ENCODE measurements around the gene AMPD1.
A peak's percentile ranks its signal among the peaks of the same experiment; 100 is the strongest.

The AMPD1 gene

DNA sequence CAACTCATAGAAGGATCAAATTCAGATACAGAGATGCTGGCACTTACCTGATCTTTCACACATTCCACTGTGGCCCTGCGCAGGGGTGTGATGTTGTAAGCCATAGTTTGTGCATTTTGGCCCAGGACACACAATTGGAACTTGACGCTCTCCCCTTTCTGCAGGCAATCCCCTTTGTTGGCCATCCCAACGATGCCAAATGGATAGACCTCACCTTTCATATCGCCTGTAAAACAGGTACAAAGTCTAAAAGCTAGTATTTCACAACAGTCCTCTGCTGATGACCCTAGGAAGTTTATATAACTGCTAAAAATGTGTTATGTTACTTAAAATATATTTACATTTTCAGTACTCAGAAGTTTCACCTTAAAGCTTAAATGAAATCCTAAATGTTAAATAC is 25.1 kb upstream of the AMPD1 start:
- FAIRE-seq (no peak), DNase-seq (ENCODE audit: insufficient read length, low spot score) (no peak)
- TF ChIP-seq POU2F2 (IDR thresholded peaks at IDR 0.05; ENCODE audit: low read depth, low read length) = no peak
- no peak for TF ChIP-seq POLR2AphosphoS5 (IDR thresholded peaks at IDR 0.05; ENCODE audit: low read depth, low read length)
- TF ChIP-seq SPI1 (IDR thresholded peaks at IDR 0.05; ENCODE audit: low read depth, low read length) = no peak
- TF ChIP-seq POLR2A (IDR thresholded peaks at IDR 0.05; ENCODE audit: low read depth, low read length) = no peak
- TF ChIP-seq TAF1 (IDR thresholded peaks at IDR 0.05; ENCODE audit: low read depth, low read length) = no peak
- TF ChIP-seq PAX5 (IDR thresholded peaks at IDR 0.05; ENCODE audit: insufficient read depth, low read length, severe bottlenecking) = no peak

GRCh38 chr1:114719424-114719787 is 24.1 kb upstream of the AMPD1 start:
- no peak for TF ChIP-seq PAX5 (IDR thresholded peaks at IDR 0.05; ENCODE audit: insufficient read depth, low read length, severe bottlenecking)
- TF ChIP-seq SPI1 (IDR thresholded peaks at IDR 0.05; ENCODE audit: low read depth, low read length) = no peak
- TF ChIP-seq POLR2A (IDR thresholded peaks at IDR 0.05; ENCODE audit: low read depth, low read length) = no peak
- no peak for TF ChIP-seq TAF1 (IDR thresholded peaks at IDR 0.05; ENCODE audit: low read depth, low read length)
- TF ChIP-seq POU2F2 (IDR thresholded peaks at IDR 0.05; ENCODE audit: low read depth, low read length) = no peak
- TF ChIP-seq POLR2AphosphoS5 (IDR thresholded peaks at IDR 0.05; ENCODE audit: low read depth, low read length) = no peak
- no peak for DNase-seq (ENCODE audit: insufficient read length, low spot score)
- FAIRE-seq = no peak

DNA sequence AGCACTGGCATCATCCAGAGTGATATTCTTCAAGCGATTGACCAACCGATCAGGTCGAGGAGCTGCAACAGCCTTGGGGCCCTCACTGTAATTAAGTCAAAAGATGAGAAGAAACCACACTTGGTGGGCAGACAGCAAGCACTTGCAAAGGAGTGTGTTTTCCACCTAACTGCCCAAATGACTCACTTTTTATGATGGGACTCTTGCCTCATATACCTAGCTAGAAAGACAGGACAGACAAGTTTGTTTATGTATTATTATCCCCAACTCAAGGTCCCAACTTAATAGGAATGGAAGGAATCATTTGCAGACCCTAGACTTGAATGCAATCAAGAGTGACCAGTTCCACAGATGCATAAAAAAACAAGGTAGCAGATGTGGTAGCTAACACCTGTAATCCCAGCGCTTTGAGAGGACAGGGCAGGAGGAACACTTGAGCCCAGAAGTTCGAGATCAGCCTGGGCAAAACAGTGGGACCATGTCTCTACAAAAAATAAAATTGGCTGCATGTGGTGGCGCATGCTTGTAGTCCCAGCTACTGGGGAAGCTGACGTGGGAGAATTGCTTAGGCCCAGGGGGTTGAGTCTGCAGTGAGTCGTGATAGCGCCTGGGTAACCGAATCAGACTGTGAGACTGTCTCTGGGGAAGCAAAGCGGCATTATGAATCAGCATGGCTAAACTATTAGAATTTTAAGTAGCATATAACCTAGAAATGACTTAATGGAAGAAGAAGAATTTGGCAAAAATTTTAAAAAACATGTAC is 23.5 kb upstream of the AMPD1 start:
- FAIRE-seq = no peak
- no peak for DNase-seq (ENCODE audit: insufficient read length, low spot score)
- TF ChIP-seq PAX5 (IDR thresholded peaks at IDR 0.05; ENCODE audit: insufficient read depth, low read length, severe bottlenecking) (no peak), POLR2AphosphoS5 (IDR thresholded peaks at IDR 0.05; ENCODE audit: low read depth, low read length) (no peak), SPI1 (IDR thresholded peaks at IDR 0.05; ENCODE audit: low read depth, low read length) (no peak), POLR2A (IDR thresholded peaks at IDR 0.05; ENCODE audit: low read depth, low read length) (no peak)

DNA sequence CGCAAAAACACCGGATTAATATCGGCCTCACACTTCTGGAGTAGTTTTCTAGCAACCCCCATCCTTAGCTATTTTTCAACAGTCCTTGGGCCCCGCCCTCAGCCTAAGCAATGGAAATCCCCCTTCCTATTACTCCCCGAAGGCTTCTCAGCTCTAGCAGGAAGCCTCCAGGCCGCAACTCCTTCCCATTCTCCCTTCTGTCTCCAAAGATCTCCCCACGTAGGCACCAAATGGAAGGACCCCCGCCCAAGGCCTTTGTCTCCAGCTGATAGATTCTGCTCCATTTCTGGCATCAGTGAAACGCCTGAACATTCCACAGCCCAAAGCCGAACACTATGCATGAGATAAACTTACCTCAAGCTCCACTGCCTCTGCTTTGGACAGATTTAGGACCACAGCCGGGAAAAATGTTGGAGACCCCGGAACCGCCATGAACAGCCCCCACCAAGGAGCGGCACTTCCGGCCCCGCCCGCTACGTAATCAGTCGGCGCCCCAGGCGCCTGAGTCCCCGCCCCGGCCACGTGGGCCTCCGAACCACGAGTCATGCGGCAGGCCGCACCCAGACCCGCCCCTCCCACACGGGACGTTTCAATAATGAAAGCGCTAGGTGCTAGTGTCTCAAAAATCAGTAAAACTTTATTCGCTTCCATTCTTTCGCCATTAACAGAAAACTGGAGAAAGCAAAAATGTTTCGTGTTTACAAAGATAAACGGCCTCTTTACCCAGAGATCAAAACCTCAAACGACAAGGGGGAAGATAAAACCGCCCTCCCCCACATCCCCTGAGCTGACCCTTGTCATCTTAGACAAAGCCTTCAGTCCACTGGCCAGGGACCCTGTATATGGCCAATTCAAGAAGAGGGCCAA is 21.2 kb upstream of the AMPD1 start, which contains the start of gene NRAS:
Gene NRAS, minus strand, starts transcription at position 468 of the 867 bp plus-strand sequence. CDS start 611 bp downstream, outside the sequence.
- TF ChIP-seq TAF1 (IDR thresholded peaks at IDR 0.05; ENCODE audit: low read depth, low read length) = peak; percentile 55; the same call in 1 of the 2 replicates
- TF ChIP-seq SPI1 (IDR thresholded peaks at IDR 0.05; ENCODE audit: low read depth, low read length) = no peak
- TF ChIP-seq POLR2A (IDR thresholded peaks at IDR 0.05; ENCODE audit: low read depth, low read length) = 0 out of 2 replicates have a peak, but pooled peaks have one; percentile 79
- peak; percentile 95 for TF ChIP-seq POLR2AphosphoS5 (IDR thresholded peaks at IDR 0.05; ENCODE audit: low read depth, low read length)
- TF ChIP-seq PAX5 (IDR thresholded peaks at IDR 0.05; ENCODE audit: insufficient read depth, low read length, severe bottlenecking) = peak; percentile 69
- peak; percentile 86; the same call in 1 of the 2 replicates for TF ChIP-seq POU2F2 (IDR thresholded peaks at IDR 0.05; ENCODE audit: low read depth, low read length)
- peak; percentile 80 for FAIRE-seq
- DNase-seq (ENCODE audit: insufficient read length, low spot score) = peak; percentile 72

DNA sequence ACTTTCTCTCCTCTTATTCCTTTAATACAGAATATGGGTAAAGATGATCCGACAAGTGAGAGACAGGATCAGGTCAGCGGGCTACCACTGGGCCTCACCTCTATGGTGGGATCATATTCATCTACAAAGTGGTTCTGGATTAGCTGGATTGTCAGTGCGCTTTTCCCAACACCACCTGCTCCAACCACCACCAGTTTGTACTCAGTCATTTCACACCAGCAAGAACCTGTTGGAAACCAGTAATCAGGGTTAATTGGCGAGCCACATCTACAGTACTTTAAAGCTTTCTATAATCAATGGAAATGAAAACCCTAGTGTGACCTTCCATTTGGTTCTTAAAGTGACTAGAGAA is 20.6 kb upstream of the AMPD1 start:
- FAIRE-seq = no peak
- DNase-seq (ENCODE audit: insufficient read length, low spot score) = no peak
- TF ChIP-seq SPI1 (IDR thresholded peaks at IDR 0.05; ENCODE audit: low read depth, low read length) (no peak), TAF1 (IDR thresholded peaks at IDR 0.05; ENCODE audit: low read depth, low read length) (no peak), POLR2AphosphoS5 (IDR thresholded peaks at IDR 0.05; ENCODE audit: low read depth, low read length) (no peak), POLR2A (IDR thresholded peaks at IDR 0.05; ENCODE audit: low read depth, low read length) (no peak), POU2F2 (IDR thresholded peaks at IDR 0.05; ENCODE audit: low read depth, low read length) (no peak), PAX5 (IDR thresholded peaks at IDR 0.05; ENCODE audit: insufficient read depth, low read length, severe bottlenecking) (no peak)

DNA sequence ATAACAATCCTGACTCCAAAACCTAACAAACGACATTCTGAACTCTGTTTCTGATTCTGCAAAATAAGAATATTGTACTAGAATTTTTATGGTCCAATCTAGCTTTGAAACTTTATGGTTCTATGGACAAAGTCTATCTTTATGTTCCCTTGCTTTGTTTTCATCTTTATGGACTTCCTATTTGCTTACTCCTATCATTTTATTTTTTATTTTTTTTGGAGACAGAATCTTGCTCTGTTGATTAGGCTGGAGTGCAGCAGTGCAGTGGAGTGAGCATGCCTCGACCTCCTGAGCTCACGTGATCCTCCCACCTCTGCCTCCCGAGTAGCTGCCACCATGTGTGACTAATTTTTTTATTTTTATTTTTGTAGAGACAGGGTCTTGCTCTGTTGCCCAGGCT is 17.6 kb upstream of the AMPD1 start:
- no peak for FAIRE-seq
- TF ChIP-seq TAF1 (IDR thresholded peaks at IDR 0.05; ENCODE audit: low read depth, low read length) (no peak), SPI1 (IDR thresholded peaks at IDR 0.05; ENCODE audit: low read depth, low read length) (no peak), POLR2AphosphoS5 (IDR thresholded peaks at IDR 0.05; ENCODE audit: low read depth, low read length) (no peak), POLR2A (IDR thresholded peaks at IDR 0.05; ENCODE audit: low read depth, low read length) (no peak), PAX5 (IDR thresholded peaks at IDR 0.05; ENCODE audit: insufficient read depth, low read length, severe bottlenecking) (no peak), POU2F2 (IDR thresholded peaks at IDR 0.05; ENCODE audit: low read depth, low read length) (no peak)

GRCh38 chr1:114710360-114710759 is 15.0 kb upstream of the AMPD1 start:
- DNase-seq (ENCODE audit: insufficient read length, low spot score) (no peak), FAIRE-seq (no peak)
- TF ChIP-seq PAX5 (IDR thresholded peaks at IDR 0.05; ENCODE audit: insufficient read depth, low read length, severe bottlenecking) (no peak), POLR2AphosphoS5 (IDR thresholded peaks at IDR 0.05; ENCODE audit: low read depth, low read length) (no peak), TAF1 (IDR thresholded peaks at IDR 0.05; ENCODE audit: low read depth, low read length) (no peak), SPI1 (IDR thresholded peaks at IDR 0.05; ENCODE audit: low read depth, low read length) (no peak), POU2F2 (IDR thresholded peaks at IDR 0.05; ENCODE audit: low read depth, low read length) (no peak), POLR2A (IDR thresholded peaks at IDR 0.05; ENCODE audit: low read depth, low read length) (no peak)

More for the DNA sequence above, 17.6 kb upstream of the AMPD1 start:
- DNase-seq (ENCODE audit: insufficient read length, low spot score) = no peak

- FAIRE-seq (no peak), DNase-seq (ENCODE audit: insufficient read length, low spot score) (no peak)
- TF ChIP-seq SPI1 (IDR thresholded peaks at IDR 0.05; ENCODE audit: low read depth, low read length) = no peak
- TF ChIP-seq POU2F2 (IDR thresholded peaks at IDR 0.05; ENCODE audit: low read depth, low read length) = no peak
- no peak for TF ChIP-seq TAF1 (IDR thresholded peaks at IDR 0.05; ENCODE audit: low read depth, low read length)
- TF ChIP-seq POLR2A (IDR thresholded peaks at IDR 0.05; ENCODE audit: low read depth, low read length) = no peak
- no peak for TF ChIP-seq PAX5 (IDR thresholded peaks at IDR 0.05; ENCODE audit: insufficient read depth, low read length, severe bottlenecking)
- TF ChIP-seq POLR2AphosphoS5 (IDR thresholded peaks at IDR 0.05; ENCODE audit: low read depth, low read length) = no peak
These were observed 12.3 kb upstream of the AMPD1 start for GRCh38 chr1:114707604-114708003.

DNA sequence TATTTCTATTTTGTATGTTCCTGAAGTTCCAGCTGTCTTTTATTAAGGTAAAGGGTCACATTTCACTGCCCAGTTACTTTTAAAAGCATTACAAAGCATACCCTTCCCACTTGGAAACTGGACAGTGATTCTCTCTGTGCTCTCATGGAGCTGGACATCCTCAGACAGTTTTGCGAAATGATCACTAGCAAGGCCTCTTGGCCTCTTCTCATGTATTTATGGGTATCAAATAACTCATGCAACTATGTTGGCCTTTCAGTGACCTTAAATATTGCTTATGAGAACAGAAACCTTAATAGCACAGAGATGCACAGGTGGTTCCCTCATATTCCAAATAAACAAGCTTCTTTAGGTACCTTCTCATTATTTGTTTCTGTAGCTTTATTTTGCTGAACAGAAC is 7.9 kb upstream of the AMPD1 start:
- DNase-seq (ENCODE audit: insufficient read length, low spot score) (no peak), FAIRE-seq (peak; percentile 85)
- no peak for TF ChIP-seq POLR2AphosphoS5 (IDR thresholded peaks at IDR 0.05; ENCODE audit: low read depth, low read length)
- TF ChIP-seq POLR2A (IDR thresholded peaks at IDR 0.05; ENCODE audit: low read depth, low read length) = no peak
- TF ChIP-seq PAX5 (IDR thresholded peaks at IDR 0.05; ENCODE audit: insufficient read depth, low read length, severe bottlenecking) = no peak
- no peak for TF ChIP-seq TAF1 (IDR thresholded peaks at IDR 0.05; ENCODE audit: low read depth, low read length)
- TF ChIP-seq SPI1 (IDR thresholded peaks at IDR 0.05; ENCODE audit: low read depth, low read length) = no peak
- TF ChIP-seq POU2F2 (IDR thresholded peaks at IDR 0.05; ENCODE audit: low read depth, low read length) = no peak

Measured in GM12891 (cell line).